Subcutaneous adipose tissue (tissue), 4 donors: ENCODE data around the gene CRYBA1. TPM values are rescaled to one million over a fixed set of nuclear protein-coding genes. Genes with fewer than 3 reads are reported as not detected.

Experiments
- CTCF ChIP-seq: fragments of 450-650 bp; IDR thresholded peaks from one replicate; pipeline ENCODE4 v1.5.1; 2016; ENCODE audit warnings: low read depth, mild to moderate bottlenecking, control low read depth, antibody characterized with exemption, moderate library complexity
- total RNA-seq, 4 donors: library from RNA; depleted of rRNA; stranded (reverse); fragments of >200 nt; gene quantifications; one replicate each; pipeline ENCODE4 v1.1.0, GENCODE V29; 2016

CRYBA1 gene
- total RNA-seq, 4 donors from 2014 or later = not detected

- no peak for TF ChIP-seq CTCF
These were observed 34.0 kb upstream of the CRYBA1 start for GRCh38 chr17:29212681-29213121.

GRCh38 chr17:29214215-29215146 lies 32.2 kb upstream of the CRYBA1 start:
- no peak for TF ChIP-seq CTCF

GRCh38 chr17:29215174-29215573 lies 31.5 kb upstream of the CRYBA1 start:
- no peak for TF ChIP-seq CTCF

GRCh38 chr17:29215717-29216116 lies 30.9 kb upstream of the CRYBA1 start:
- no peak for TF ChIP-seq CTCF

GRCh38 chr17:29216181-29216580 lies 30.5 kb upstream of the CRYBA1 start:
- no peak for TF ChIP-seq CTCF

GRCh38 chr17:29216856-29217255 lies 29.8 kb upstream of the CRYBA1 start:
- TF ChIP-seq CTCF = no peak

- TF ChIP-seq CTCF = no peak
These were observed 27.1 kb upstream of the CRYBA1 start for GRCh38 chr17:29219378-29220047.
